SU-DHL-6 (cell line): Measurements from ENCODE around the gene CDK4.

Experiments used
- H2AFZ ChIP-seq: fragments of 200-600 bp; sonication (generic); 2 replicates; pipeline ENCODE4 v1.6.1; 2014; ENCODE audit warnings: low read depth, mild to moderate bottlenecking, moderate library complexity, mixed read lengths, antibody characterized with exemption, low read length; ENCODE audit not compliant: severe bottlenecking
- H3F3A ChIP-seq: fragments of 200-600 bp; shearing (Covaris generic); 2 replicates; pipeline ENCODE4 v1.6.0; 2016; ENCODE audit warnings: antibody characterized with exemption, mild to moderate bottlenecking; ENCODE audit not compliant: insufficient read depth
- H3K27ac ChIP-seq: fragments of 200-600 bp; sonication (generic); 2 replicates; pipeline ENCODE4 v1.5.1; 2016; ENCODE audit warnings: low read depth, mild to moderate bottlenecking, low read length, moderate library complexity, mixed read lengths
- H3K27me3 ChIP-seq: fragments of 200-600 bp; sonication (generic), shearing (Covaris generic); 2 replicates; pipeline ENCODE4 v1.6.0; 2014; ENCODE audit warnings: mild to moderate bottlenecking, low read length
- H3K36me3 ChIP-seq: fragments of 200-600 bp; sonication (generic); 2 replicates; pipeline ENCODE4 v1.6.1; 2014; ENCODE audit warnings: mild to moderate bottlenecking, low read length, mixed read lengths
- H3K4me2 ChIP-seq: fragments of 300-600, 200-600 bp; shearing (Covaris generic), sonication (generic); 2 replicates; pipeline ENCODE4 v1.6.0; 2014; ENCODE audit warnings: low read length, low read depth, mild to moderate bottlenecking; ENCODE audit not compliant: poor library complexity, severe bottlenecking
- H3K4me3 ChIP-seq: fragments of 200-600 bp; sonication (generic); 2 replicates; pipeline ENCODE4 v1.5.1; 2014; ENCODE audit warnings: antibody characterized with exemption, low read length, mild to moderate bottlenecking, mixed read lengths; ENCODE audit not compliant: insufficient read depth, poor library complexity, severe bottlenecking
- H3K79me2 ChIP-seq: fragments of 200-600 bp; sonication (generic); 2 replicates; pipeline ENCODE4 v1.6.1; 2014; ENCODE audit warnings: mild to moderate bottlenecking, low read length, moderate library complexity; ENCODE audit not compliant: insufficient read depth
- H3K9ac ChIP-seq: fragments of 200-600 bp; sonication (generic); 2 replicates; pipeline ENCODE4 v1.7.0; 2014; ENCODE audit warnings: mild to moderate bottlenecking, low read length
- H3K9me2 ChIP-seq: fragments of 200-600 bp; sonication (generic); replicated peaks from 2 replicates; pipeline ENCODE4 v1.6.1; 2014; ENCODE audit warnings: low read length; ENCODE audit not compliant: insufficient read depth
- H3K9me3 ChIP-seq: fragments of 200-600 bp; sonication (generic); 2 replicates; pipeline ENCODE4 v1.6.1; 2014; ENCODE audit warnings: low read length, mixed read lengths; ENCODE audit not compliant: insufficient read depth
- H4K20me1 ChIP-seq: fragments of 200-600 bp; sonication (generic); 2 replicates; pipeline ENCODE4 v1.6.1; 2014; ENCODE audit warnings: low read depth, mild to moderate bottlenecking, antibody characterized with exemption, low read length, moderate library complexity, mixed read lengths
- EZH2phosphoT487 ChIP-seq: fragments of 200-600 bp; sonication (generic), shearing (Covaris generic); conservative IDR thresholded peaks from 2 replicates; pipeline ENCODE4 v1.6.1; 2018; ENCODE audit warnings: mild to moderate bottlenecking, antibody characterized with exemption, low read length, moderate library complexity, mixed read lengths
- TF ChIP-seq, protein P1 (sequence below): fragments of 200-600 bp; sonication (generic); IDR thresholded peaks from one replicate; pipeline ENCODE4 v1.5.1; 2017; ENCODE audit warnings: antibody characterized with exemption, mild to moderate bottlenecking, low read length, moderate library complexity; ENCODE audit not compliant: insufficient read depth, poor library complexity, severe bottlenecking

The CDK4 gene

GRCh38 chr12:57772429-57773322 is 20.6 kb upstream of the CDK4 start, which contains the start of gene EEF1AKMT3:
Gene EEF1AKMT3, plus strand, starts transcription at chr12:57772614. Its CDS starts 111 bp downstream, at chr12:57772725.
- Histone ChIP-seq H3K36me3 (no peaks in the 10 kb centered on the region), H3K9ac (peak within 1 kb of the TSS; percentile 70), H3K4me2 (peak within 1 kb of the TSS; percentile 97), H3K9me3 (no peaks in the 10 kb centered on the region), H2AFZ (peak within 1 kb of the TSS; percentile 71), H3K79me2 (no peaks in the 10 kb centered on the region), H3K27me3 (no peaks in the 10 kb centered on the region), H3F3A (0 out of 2 replicates have a peak, but pooled peaks cover 5% of the 10 kb centered on the region), H3K9me2 (no peaks in the 10 kb centered on the region), H4K20me1 (no peaks in the 10 kb centered on the region), H3K4me3 (peak within 1 kb of the TSS; percentile 84), H3K27ac (peak within 1 kb of the TSS; percentile 25)
- TF ChIP-seq EZH2phosphoT487: no peak
- TF ChIP-seq, protein P1, sequence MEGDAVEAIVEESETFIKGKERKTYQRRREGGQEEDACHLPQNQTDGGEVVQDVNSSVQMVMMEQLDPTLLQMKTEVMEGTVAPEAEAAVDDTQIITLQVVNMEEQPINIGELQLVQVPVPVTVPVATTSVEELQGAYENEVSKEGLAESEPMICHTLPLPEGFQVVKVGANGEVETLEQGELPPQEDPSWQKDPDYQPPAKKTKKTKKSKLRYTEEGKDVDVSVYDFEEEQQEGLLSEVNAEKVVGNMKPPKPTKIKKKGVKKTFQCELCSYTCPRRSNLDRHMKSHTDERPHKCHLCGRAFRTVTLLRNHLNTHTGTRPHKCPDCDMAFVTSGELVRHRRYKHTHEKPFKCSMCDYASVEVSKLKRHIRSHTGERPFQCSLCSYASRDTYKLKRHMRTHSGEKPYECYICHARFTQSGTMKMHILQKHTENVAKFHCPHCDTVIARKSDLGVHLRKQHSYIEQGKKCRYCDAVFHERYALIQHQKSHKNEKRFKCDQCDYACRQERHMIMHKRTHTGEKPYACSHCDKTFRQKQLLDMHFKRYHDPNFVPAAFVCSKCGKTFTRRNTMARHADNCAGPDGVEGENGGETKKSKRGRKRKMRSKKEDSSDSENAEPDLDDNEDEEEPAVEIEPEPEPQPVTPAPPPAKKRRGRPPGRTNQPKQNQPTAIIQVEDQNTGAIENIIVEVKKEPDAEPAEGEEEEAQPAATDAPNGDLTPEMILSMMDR: no peak

DNA sequence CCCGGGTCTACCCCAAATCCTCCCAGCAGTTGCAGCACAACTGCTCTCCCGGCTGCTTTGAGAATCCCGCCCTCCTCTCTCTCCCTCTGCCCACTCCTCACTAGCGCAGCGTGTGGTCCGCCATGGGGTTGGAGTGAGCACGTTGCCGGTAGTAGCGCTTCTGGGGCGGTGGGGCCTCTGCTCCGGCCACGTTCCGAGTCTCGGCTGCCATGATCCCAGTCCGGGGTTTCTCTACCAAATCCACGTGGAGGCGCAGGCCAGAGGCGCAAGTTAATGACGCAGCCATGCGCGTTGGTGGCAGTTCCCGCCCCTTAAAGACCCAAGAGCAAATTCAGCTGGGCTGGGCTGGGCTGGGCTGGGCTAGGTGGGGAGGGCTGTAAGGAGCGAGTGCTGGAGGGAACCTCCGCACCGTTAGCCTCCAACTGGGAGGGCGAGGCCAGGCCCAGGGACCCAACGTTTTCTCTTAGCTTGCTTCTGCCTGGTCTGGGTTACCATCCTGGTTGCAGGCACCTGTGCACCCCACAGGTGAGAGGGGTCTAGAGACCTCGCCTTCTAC is 19.8 kb upstream of the CDK4 start, which contains the start of gene METTL1:
TSS of gene METTL1 (minus strand) at position 233 of the 556 bp plus-strand sequence. CDS start at position 211, 22 bp downstream.
- Histone ChIP-seq H3K79me2 (no peaks in the 10 kb centered on the region), H3K9ac (peak within 1 kb of the TSS; percentile 70)

GRCh38 chr12:57771236-57771872 is 19.2 kb upstream of the CDK4 start:
- Histone ChIP-seq H3K4me3 (peak overlapping the region; percentile 84), H4K20me1 (no peaks in the 10 kb centered on the region), H3K9me2 (no peaks in the 10 kb centered on the region), H3K4me2 (peak overlapping the region; percentile 97), H3K79me2 (no peaks in the 10 kb centered on the region), H3K9ac (peak overlapping the region; percentile 70), H3K9me3 (no peaks in the 10 kb centered on the region), H2AFZ (peak overlapping the region; percentile 68), H3K27ac (peak overlapping the region; percentile 25), H3K36me3 (no peaks in the 10 kb centered on the region), H3F3A (0 out of 2 replicates have a peak, but pooled peaks cover 5% of the 10 kb centered on the region), H3K27me3 (no peaks in the 10 kb centered on the region)
- TF ChIP-seq, protein P1: no peak
- TF ChIP-seq EZH2phosphoT487: no peak

More for the DNA sequence above, 19.8 kb upstream of the CDK4 start, which contains the start of gene METTL1:
- H3K4me3 ChIP-seq: peak within 1 kb of the TSS; percentile 84
- H3K9me3 ChIP-seq: no peaks in the 10 kb centered on the region
- H3K27ac ChIP-seq: peak within 1 kb of the TSS; percentile 25
- H3K4me2 ChIP-seq: peak within 1 kb of the TSS; percentile 97
- no peaks in the 10 kb centered on the region for H4K20me1 ChIP-seq
- peak within 1 kb of the TSS; percentile 71 for H2AFZ ChIP-seq
- H3K9me2 ChIP-seq: no peaks in the 10 kb centered on the region
- no peak for TF ChIP-seq EZH2phosphoT487
- TF ChIP-seq, protein P1: no peak
- 0 out of 2 replicates have a peak, but pooled peaks cover 5% of the 10 kb centered on the region for H3F3A ChIP-seq
- no peaks in the 10 kb centered on the region for H3K27me3 ChIP-seq
- no peaks in the 10 kb centered on the region for H3K36me3 ChIP-seq
